ENCODE data around the gene EXOC3L4.

The EXOC3L4 gene

DNA sequence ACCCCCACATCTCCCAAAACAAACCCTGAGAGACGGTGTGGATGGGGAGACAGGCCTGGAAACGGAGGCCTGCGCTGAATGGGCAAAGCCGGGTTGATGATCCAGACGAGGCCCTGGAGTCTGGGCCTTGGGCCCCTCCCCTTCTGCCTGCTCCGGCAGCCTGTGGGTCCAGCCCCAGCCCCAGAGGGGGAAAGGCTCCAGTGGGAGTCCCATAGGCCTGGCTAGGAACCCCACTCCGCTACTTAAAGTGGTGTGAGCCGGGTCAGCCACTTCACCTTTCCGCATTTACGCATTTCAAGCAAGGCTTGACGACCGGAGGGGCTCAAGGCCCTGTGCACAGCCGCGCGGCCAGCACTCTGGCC is 28.0 kb downstream of the EXOC3L4 start:
- TF ChIP-seq POLR2A (IDR thresholded peaks at IDR 0.05; ENCODE audit: low read depth, low read length) = no peak
- FAIRE-seq (no peak), DNase-seq (ENCODE audit: insufficient read length, low spot score) (peak; percentile 68)

DNA sequence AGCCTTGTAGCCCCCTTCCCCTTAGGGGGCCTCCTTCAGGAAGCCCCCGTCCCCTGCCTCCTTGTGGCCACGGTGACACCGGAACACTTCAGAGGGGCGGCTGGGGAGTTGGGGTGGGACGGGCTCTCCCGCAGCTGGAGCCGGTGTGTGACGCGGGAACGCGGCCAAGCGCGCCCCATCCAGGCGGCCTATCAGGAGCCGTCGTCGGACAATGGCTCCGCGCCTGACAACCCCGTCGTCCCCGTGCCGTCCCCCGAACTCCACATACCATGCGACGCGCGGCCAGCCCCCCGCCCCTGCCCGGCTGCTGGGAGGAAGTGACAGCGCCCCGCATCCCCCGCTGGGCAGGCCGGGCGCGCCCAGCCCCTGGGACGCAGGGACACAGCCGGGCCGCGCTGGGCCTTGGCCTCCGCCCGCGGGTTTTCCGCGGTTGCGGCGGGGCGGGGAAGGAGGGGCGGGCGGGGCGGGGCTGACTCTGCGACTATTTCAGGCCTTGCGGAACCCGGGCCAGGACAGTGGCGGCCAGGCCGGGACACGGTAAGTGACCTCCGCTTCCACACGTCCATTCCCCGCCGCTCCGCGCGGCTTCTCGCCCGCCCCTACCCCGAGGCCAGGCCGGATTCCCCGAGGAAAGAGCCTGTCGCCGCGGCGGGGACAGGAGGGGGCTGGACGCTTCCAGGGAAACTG is 28.6 kb downstream of the EXOC3L4 start, which contains the start of gene TNFAIP2:
Gene TNFAIP2 (plus strand): TSS at position 515 of the 687 bp plus-strand sequence. CDS start 2,997 bp downstream, outside the sequence.
- DNase-seq (ENCODE audit: insufficient read length, low spot score) = no peak
- peak; percentile 94 for TF ChIP-seq POLR2A (IDR thresholded peaks at IDR 0.05; ENCODE audit: low read depth, low read length)
- no peak for FAIRE-seq

DNA sequence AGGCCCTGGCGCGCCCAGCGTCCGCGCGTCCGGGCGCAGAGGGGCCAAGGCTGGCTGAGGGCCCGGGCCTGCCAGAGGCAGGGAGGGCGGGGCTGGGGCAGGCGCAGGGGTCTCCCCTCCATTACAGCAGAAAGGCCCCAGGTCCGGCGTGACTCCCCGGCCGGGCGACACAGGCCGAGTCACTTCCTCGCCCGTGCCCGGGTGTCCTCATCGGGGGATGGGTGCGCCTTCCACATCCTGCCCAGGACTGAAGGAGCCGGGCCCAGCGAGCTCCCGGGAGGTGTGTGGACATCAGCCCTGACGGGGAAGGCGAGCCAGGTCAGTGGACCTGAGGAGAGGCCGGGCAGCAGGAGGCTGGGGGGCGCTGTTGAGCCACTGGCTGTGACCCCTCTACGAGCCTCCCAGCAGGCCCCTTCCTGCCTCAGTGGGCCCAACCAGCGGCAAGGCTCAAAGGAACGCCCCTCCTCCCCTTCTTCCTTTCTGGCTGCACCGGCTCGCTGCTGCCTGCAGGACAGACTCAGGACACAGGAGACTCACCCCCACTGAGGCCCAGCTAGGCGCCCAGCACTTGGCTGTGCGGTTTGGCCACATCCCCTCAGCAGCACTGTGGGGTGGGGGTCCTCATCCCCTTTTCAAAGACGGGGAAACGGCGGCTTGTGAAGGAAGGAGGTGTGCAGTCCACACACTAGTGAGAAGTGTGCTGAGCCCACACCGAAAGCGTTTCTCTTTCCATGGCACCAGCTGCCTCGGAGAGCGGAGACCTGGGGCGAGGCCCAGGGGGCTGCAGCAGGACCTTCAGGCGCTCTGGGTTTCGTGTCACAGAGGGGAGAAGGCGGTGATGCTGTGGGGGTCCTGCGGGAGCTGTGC is 29.3 kb downstream of the EXOC3L4 start:
- TF ChIP-seq POLR2A (IDR thresholded peaks at IDR 0.05; ENCODE audit: low read depth, low read length) = no peak
- FAIRE-seq = no peak
- DNase-seq (ENCODE audit: insufficient read length, low spot score) = peak; percentile 66

DNA sequence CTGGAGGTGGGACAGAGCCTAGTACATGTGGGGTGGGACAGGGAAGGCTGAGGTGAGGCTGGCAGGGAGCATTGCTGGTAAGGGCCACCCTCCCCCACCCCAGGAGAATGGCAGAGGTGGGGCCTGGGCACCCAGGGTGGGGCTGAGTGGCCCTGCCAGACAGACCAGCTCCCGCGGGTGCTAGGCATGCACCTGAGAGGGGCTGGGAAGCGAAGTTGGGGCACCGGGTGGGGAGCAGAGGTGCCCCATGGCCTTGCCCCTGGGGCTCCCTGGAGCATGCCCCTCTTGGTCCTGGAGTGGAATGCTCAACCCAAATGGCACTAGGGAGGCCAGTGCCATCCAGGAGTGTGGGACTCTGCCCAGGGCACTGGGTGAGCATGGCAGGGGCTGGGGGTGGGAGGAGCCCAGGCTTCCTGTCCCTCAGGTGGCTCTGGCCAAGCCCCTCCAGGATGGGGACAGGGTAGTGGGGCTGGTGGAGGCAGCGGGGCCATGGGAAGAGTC is 30.0 kb downstream of the EXOC3L4 start:
- FAIRE-seq (no peak), DNase-seq (ENCODE audit: insufficient read length, low spot score) (no peak)
- TF ChIP-seq POLR2A (IDR thresholded peaks at IDR 0.05; ENCODE audit: low read depth, low read length) = no peak

DNA sequence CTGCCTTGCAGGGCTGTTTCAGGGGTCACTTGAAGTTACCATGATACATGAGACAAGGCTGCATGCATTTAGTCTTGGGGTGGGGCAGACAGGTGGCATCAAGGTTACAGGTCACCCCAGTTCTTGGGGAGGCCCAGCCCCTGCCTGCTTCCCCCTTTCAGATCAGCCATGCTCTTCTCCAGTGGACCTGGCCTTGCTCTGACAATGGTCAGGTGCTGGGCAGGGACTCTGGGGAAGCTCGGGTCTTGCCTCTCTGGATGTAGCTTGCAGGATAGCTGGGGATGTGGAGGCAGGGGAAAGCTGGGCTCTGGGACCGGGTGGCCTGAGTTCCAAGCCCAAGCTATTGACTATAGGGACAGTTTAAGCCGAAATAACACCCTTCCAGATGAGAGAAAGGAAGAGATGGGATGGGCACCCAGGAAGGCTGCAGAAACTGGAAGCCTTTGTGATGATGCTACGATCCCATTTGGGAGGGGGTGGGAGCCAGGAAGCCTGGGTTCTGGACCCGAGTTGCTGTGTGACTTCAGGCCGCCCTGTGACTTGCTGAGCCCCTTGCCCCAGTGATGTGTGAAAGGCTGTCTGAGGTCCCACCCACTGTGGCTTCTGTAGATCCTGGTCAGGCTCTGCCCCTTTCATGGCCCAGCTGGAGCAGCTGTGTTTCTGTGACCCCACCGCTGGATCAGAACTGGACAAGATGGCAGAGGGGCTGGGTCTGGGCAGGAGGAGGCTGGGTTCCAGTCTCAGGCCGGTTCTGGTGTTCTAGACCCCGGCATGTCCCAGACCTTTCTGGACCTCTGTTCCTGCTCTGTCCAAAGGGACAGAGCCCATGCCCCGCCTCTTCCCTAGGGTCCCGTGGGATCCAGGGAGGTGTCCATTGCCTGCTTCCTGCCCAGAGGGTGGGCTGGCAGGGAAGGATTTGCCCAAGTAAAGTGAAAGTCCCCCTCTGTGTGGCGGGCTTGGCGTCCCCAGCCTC is 30.9 kb downstream of the EXOC3L4 start:
- DNase-seq (ENCODE audit: insufficient read length, low spot score) (no peak), FAIRE-seq (no peak)
- no peak for TF ChIP-seq POLR2A (IDR thresholded peaks at IDR 0.05; ENCODE audit: low read depth, low read length)

DNA sequence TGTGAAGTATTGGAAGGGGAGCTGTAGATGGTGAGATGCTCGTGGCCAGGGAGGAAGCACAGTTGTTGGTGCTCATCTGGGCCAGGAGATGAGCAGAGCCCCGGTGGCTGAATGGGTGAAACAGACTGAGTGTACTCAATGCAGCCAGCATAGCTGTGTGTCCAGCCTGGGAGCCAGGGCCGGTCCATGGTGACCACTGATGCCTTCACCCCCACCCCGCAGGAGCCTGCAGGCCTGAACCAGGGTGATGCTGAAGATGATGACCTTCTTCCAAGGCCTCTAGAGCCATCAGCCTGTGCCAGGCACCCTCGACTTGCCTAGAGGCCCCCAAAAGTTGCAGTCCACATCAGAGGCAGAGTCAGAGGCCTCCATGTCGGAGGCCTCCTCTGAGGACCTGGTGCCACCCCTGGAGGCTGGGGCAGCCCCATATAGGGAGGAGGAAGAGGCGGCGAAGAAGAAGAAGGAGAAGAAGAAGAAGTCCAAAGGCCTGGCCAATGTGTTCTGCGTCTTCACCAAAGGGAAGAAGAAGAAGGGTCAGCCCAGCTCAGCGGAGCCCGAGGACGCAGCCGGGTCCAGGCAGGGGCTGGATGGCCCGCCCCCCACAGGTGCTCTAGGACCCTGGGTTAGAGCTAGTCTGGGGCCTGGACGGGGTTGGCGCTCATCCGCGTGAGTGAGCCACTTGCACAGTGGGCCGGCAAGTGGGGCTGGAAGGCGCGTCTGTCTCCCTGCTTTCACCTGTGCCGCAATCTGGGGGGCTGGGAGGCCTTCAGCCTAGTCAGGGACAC is 31.8 kb downstream of the EXOC3L4 start:
- DNase-seq (ENCODE audit: insufficient read length, low spot score) (no peak), FAIRE-seq (no peak)
- TF ChIP-seq POLR2A (IDR thresholded peaks at IDR 0.05; ENCODE audit: low read depth, low read length) = no peak

DNA sequence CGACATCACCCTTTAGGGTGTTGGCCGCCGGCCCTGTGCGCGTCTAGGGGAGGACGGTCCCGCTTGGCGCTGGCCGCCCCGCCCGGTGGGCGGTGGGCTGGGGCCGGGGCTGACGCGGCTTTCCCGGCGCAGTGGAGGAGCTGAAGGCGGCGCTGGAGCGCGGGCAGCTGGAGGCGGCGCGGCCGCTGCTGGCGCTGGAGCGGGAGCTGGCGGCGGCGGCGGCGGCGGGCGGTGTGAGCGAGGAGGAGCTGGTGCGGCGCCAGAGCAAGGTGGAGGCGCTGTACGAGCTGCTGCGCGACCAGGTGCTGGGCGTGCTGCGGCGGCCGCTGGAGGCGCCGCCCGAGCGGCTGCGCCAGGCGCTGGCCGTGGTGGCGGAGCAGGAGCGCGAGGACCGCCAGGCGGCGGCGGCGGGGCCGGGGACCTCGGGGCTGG is 32.4 kb downstream of the EXOC3L4 start:
- no peak for DNase-seq (ENCODE audit: insufficient read length, low spot score)
- TF ChIP-seq POLR2A (IDR thresholded peaks at IDR 0.05; ENCODE audit: low read depth, low read length) = no peak
- no peak for FAIRE-seq

DNA sequence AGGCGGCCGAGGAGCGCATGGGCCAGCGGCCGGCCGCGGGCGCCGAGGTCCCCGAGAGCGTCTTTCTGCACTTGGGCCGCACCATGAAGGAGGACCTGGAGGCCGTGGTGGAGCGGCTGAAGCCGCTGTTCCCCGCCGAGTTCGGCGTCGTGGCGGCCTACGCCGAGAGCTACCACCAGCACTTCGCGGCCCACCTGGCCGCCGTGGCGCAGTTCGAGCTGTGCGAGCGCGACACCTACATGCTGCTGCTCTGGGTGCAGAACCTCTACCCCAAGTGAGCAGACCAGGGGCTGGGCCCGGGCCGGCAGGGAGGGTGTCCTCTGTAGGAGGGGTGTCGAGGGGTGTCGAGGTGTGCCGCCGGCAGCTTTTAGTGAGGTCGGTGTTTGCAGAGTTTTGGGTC is 32.8 kb downstream of the EXOC3L4 start:
- DNase-seq (ENCODE audit: insufficient read length, low spot score) (no peak), FAIRE-seq (no peak)
- TF ChIP-seq POLR2A (IDR thresholded peaks at IDR 0.05; ENCODE audit: low read depth, low read length) = no peak

DNA sequence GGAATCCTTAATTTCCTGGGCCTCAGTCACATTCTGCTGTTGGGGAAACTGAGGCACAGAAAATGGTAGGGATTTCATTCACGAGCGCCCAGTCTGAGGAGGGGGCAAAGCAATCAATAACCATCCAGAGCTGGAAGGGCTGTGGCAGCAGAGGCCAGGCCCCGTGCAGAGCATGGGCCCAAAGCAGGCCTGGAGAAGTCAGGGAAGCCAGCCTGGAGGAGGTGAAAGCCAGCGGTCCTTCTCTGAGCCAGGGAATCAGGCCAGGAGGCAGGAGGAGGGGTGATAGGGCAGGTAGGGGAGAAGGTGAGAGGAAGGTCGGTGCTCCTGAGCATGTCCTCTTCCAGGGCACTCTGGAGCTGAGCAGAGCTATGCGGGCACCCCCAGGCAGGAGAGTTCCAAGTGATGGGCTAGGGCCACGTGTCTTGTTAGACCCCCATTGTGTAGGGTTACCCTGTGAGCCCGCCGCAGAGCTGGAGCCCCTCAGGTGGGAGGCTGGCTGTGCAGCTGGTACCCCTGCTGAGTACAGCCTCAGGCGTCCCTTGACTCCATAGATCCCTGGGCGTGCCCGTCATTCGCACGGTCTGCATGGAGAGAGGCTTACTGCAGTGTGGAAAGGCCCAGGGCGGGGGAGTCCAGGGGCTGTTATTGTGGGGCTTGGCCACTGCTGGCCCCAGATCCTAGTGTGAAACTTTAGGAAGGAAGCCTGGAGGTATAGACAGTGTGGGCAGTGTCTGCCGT is 33.5 kb downstream of the EXOC3L4 start:
- no peak for TF ChIP-seq POLR2A (IDR thresholded peaks at IDR 0.05; ENCODE audit: low read depth, low read length)
- FAIRE-seq (no peak), DNase-seq (ENCODE audit: insufficient read length, low spot score) (peak; percentile 89)

DNA sequence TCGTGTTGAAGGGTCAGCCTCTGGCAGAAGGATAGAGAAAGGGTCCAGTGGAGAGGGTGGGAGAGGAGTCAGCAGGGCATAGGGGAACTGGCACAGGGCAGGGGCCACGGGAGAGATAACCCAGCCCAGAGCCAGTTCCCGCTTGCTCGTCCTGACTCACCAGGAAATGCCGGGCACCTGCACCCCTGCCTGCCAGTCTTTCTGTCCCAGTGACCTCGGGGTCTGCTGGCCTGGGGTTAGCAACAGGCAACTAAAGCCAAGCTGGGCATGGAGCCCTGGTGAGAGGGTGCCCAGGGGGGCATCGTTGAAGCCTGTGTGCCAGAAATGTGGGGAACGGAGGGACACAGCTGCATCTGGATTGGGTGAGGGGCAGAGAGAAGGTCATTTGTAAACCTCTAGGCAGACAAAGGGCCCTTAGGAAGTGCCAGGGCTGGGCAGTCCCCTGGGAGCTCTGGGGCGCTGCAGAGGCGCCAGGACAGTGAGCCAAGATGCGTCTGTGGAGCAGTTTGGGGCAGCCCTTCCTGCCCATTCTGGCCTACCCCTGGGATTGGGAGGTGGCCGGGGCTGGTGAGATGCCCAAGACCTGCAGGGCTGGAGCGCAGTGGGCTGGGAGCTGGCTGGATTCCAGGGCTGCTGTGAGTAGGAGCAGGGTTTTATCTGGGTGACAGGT is 34.2 kb downstream of the EXOC3L4 start:
- peak; percentile 23 for FAIRE-seq
- peak; percentile 92 for DNase-seq (ENCODE audit: insufficient read length, low spot score)
- no peak for TF ChIP-seq POLR2A (IDR thresholded peaks at IDR 0.05; ENCODE audit: low read depth, low read length)

DNA sequence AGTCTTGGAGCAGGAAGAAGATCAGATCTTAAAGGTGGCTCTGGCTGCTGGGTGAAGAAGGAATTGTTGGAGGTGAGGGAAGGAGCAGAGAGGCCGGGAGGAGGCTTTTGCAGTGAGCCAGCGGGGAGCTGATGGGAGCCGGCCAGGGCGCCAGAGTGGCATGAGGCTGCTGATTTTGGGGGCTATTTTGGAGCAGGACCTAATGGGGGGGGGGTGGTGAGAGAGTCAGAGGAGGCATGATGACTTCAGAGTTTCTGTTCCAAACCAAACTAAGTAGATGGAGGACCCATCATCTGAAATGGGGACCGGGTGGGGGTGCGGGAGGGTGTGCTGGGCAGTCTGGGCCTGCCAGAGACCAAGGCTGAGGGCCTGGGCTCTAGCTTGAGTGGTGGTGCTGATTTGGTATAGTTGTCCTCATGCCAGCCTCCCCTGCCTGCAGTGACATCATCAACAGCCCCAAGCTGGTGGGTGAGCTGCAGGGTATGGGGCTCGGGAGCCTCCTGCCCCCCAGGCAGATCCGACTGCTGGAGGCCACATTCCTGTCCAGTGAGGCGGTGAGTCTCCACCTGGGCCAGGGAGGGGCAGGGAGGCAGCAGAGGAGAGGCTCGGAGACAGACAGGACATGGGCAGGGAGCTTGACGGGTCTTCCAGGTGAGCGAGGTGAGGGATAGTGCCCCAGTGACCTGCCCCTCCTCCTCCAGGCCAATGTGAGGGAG is 34.9 kb downstream of the EXOC3L4 start:
- FAIRE-seq (no peak), DNase-seq (ENCODE audit: insufficient read length, low spot score) (peak; percentile 74)
- no peak for TF ChIP-seq POLR2A (IDR thresholded peaks at IDR 0.05; ENCODE audit: low read depth, low read length)

All from H54 (cell line).